Measurements from ENCODE around the gene NME9. TPM values are rescaled to one million over a fixed set of nuclear protein-coding genes. Genes with fewer than 3 reads are reported as not detected.

The NME9 gene
- total RNA-seq, 2 donors from 2014 or later = 0.40 to 1.3 TPM

DNA sequence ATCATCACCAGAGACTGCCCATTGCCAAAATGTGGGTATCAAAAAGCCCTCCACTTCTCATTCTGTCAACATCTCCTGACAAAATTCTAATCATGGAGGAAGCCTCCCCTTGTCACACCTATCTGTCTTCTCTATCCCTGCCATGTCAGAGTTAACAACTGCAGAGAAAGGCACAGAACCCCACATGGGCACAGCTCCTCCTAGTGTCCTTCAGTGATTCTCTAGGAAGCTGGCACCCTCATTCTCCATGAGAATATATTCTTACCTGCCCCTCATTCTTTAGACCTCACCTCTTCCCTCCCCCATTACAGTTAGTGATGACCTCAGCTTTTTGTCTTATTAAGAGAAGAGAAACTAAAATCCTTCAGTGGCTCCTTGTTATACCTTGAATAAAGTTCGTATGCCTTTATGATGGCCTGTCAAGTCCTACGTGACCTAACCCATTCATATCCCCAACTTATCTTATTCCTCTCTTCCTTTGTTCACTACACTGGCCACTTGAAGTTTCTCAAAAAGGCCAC lies 44.6 kb downstream of the NME9 start:
- Mint-ChIP-seq H3K4me1 (no peaks in the 10 kb centered on the region), H3K4me3 (no peak overlapping the region), H3K9me3 (no peaks in the 10 kb centered on the region), H3K36me3 (ENCODE audit: low read depth) (peaks cover 25% of the 10 kb centered on the region), H3K27ac (no peak overlapping the region), H3K27me3 (ENCODE audit: insufficient read depth) (no peaks in the 10 kb centered on the region)
- Histone ChIP-seq H3K27me3 (ENCODE audit: control insufficient read depth, insufficient read depth, low read length, poor library complexity, severe bottlenecking) (no peaks in the 10 kb centered on the region), H3K27ac (ENCODE audit: low read depth, low read length) (no peak overlapping the region), H3K36me3 (ENCODE audit: control insufficient read depth, insufficient read depth, low read length) (peaks cover 58% of the 10 kb centered on the region), H3K9me3 (ENCODE audit: control insufficient read depth, low read length) (no peaks in the 10 kb centered on the region), H3K9ac (ENCODE audit: extremely low read depth, low read length, poor library complexity, severe bottlenecking) (no peak overlapping the region), H3K4me3 (ENCODE audit: low read length) (no peak overlapping the region), H3K4me1 (ENCODE audit: control insufficient read depth, insufficient read depth, low read length) (no peaks in the 10 kb centered on the region)
- 98 to 100% methylated on average over 2 of the region's 2 CpGs for WGBS, 2 experiments (ENCODE audit: insufficient coverage in 1 of 2, insufficient read length in 1 of 2)
- TF ChIP-seq, protein P1, sequence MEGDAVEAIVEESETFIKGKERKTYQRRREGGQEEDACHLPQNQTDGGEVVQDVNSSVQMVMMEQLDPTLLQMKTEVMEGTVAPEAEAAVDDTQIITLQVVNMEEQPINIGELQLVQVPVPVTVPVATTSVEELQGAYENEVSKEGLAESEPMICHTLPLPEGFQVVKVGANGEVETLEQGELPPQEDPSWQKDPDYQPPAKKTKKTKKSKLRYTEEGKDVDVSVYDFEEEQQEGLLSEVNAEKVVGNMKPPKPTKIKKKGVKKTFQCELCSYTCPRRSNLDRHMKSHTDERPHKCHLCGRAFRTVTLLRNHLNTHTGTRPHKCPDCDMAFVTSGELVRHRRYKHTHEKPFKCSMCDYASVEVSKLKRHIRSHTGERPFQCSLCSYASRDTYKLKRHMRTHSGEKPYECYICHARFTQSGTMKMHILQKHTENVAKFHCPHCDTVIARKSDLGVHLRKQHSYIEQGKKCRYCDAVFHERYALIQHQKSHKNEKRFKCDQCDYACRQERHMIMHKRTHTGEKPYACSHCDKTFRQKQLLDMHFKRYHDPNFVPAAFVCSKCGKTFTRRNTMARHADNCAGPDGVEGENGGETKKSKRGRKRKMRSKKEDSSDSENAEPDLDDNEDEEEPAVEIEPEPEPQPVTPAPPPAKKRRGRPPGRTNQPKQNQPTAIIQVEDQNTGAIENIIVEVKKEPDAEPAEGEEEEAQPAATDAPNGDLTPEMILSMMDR (conservative IDR thresholded peaks at IDR 0.05) = peak; percentile 62
- DNase-seq = peak; percentile 50

DNA sequence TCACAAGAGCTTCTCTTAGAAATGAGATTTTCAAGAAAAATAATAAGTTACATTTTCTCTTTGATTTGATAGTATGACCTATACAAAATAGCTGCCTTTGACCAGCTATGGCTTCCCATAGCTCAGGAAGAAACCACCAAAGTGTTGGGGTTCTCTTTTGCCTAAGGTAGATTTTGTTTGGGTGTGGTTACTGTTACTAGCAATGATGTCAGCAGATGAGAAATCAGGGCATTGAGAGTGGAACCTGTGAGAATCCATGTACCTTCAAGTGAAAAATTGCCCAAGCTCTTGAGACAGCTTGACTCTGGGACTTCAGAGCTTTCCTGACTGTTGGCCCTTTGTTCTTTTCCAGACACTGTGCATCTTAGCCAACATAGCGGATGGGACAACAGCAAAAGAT lies 45.6 kb downstream of the NME9 start:
- Mint-ChIP-seq H3K27me3 (ENCODE audit: insufficient read depth) (no peaks in the 10 kb centered on the region), H3K9me3 (no peaks in the 10 kb centered on the region)
- no peak overlapping the region for H3K27ac ChIP-seq (ENCODE audit: low read depth, low read length)

DNA sequence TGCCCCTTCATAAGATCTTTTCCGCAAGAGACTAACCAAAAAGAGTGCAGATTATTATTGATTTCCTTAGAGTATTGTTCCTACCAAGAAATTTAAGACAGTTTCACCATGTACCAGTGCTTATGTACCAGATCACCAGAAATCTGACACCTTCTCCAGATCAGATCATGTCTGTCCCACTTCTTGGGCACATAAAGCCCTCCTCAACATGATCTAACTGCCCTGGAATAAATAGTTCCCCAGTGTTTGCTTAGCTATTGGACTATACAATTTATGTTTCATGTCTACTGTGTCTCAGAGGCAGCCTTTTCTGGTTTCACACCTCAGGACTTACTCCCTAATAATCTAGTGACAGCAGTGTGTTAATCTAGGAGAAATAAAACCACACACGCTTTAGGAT lies 46.8 kb downstream of the NME9 start:
- no peaks in the 10 kb centered on the region for H3K9me3 Mint-ChIP-seq
- peaks cover 14% of the 10 kb centered on the region for H3K36me3 Mint-ChIP-seq (ENCODE audit: low read depth)
- no peaks in the 10 kb centered on the region for H3K4me1 ChIP-seq (ENCODE audit: control insufficient read depth, insufficient read depth, low read length)
- H3K27ac ChIP-seq (ENCODE audit: low read depth, low read length) = no peak overlapping the region
- WGBS, 2 experiments (ENCODE audit: insufficient coverage in 1 of 2, insufficient read length in 1 of 2) = 100% methylated on average over 2 of the region's 2 CpGs; no CpG with 5 or more reads in 1 of the 2 experiments
- H3K4me1 Mint-ChIP-seq = no peaks in the 10 kb centered on the region
- no peaks in the 10 kb centered on the region for H3K9me3 ChIP-seq (ENCODE audit: control insufficient read depth, low read length)
- no peak overlapping the region for H3K9ac ChIP-seq (ENCODE audit: extremely low read depth, low read length, poor library complexity, severe bottlenecking)
- DNase-seq = no peak
- H3K27me3 Mint-ChIP-seq (ENCODE audit: insufficient read depth) = no peaks in the 10 kb centered on the region
- H3K36me3 ChIP-seq (ENCODE audit: control insufficient read depth, insufficient read depth, low read length) = peaks cover 40% of the 10 kb centered on the region
- no peak overlapping the region for H3K4me3 ChIP-seq (ENCODE audit: low read length)
- H3K4me3 Mint-ChIP-seq = no peak overlapping the region
- H3K27ac Mint-ChIP-seq = no peak overlapping the region
- TF ChIP-seq, protein P1 (conservative IDR thresholded peaks at IDR 0.05) = no peak
- no peaks in the 10 kb centered on the region for H3K27me3 ChIP-seq (ENCODE audit: control insufficient read depth, insufficient read depth, low read length, poor library complexity, severe bottlenecking)

More for the DNA sequence above, 45.6 kb downstream of the NME9 start:
- H3K4me1 ChIP-seq (ENCODE audit: control insufficient read depth, insufficient read depth, low read length) = no peaks in the 10 kb centered on the region
- no peaks in the 10 kb centered on the region for H3K27me3 ChIP-seq (ENCODE audit: control insufficient read depth, insufficient read depth, low read length, poor library complexity, severe bottlenecking)
- Mint-ChIP-seq H3K4me3 (no peak overlapping the region), H3K36me3 (ENCODE audit: low read depth) (peaks cover 25% of the 10 kb centered on the region), H3K27ac (no peak overlapping the region), H3K4me1 (no peaks in the 10 kb centered on the region)
- no peak overlapping the region for H3K9ac ChIP-seq (ENCODE audit: extremely low read depth, low read length, poor library complexity, severe bottlenecking)
- 98 to 100% methylated on average over 1 of the region's 1 CpG for WGBS, 2 experiments (ENCODE audit: insufficient coverage in 1 of 2, insufficient read length in 1 of 2)
- no peak for DNase-seq
- no peak overlapping the region for H3K4me3 ChIP-seq (ENCODE audit: low read length)
- TF ChIP-seq, protein P1 (conservative IDR thresholded peaks at IDR 0.05) = no peak
- no peaks in the 10 kb centered on the region for H3K9me3 ChIP-seq (ENCODE audit: control insufficient read depth, low read length)
- H3K36me3 ChIP-seq (ENCODE audit: control insufficient read depth, insufficient read depth, low read length) = peaks cover 49% of the 10 kb centered on the region

All from endodermal cell (in vitro differentiated cells).